ENCODE measurements around the gene SNX25.

Gene SNX25

DNA sequence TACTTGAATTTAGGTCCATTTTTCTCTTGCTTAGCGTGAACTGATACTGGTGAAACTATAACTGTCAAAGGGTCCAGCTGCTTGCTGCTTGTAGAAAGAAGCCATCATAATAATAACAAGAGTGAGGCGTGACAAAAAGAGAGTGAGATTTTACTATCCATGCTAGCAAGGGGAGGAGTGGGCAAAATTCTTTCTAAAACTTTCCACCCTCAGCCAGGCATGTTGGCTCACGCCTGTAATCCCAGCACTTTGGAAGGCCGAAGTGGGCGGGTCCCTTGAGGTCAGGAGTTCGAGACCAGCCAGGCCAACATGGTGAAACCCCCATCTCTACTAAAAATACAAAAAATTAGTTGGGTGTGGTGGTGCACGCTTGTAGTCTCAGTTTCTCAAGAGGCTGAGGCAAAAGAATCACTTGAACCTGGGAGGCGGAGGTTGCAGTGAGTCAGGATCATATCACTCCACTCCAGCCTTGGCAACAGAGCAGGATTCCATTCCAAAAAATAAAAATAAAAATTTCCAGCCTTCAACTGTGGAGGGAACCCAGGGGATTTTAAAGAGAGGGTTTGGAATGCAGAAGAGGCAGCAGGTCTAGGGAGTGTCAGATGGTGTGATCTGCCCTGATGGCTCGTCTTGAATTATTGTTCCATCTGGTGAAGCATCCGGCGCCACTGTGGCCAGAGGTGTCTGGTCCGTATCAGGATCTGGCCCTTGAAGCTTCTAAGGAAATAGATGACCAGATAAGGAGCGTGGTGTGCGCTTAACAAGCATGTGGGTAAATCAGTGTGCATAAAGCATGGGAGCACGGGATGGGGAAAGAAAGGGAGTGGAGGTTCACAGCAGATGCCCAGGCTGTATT, 134.6 kb downstream of the SNX25 start:
- Histone ChIP-seq H3K27ac (ENCODE audit: low read depth, low read length) (no peak overlapping the region), H3K4me1 (ENCODE audit: control insufficient read depth, insufficient read depth, low read length) (no peaks in the 10 kb centered on the region), H3K9ac (ENCODE audit: low read depth, low read length) (no peak overlapping the region), H3K36me3 (ENCODE audit: control insufficient read depth, insufficient read depth, low read length) (peaks cover 27% of the 10 kb centered on the region), H3K4me3 (ENCODE audit: low read depth, low read length) (no peak overlapping the region), H3K9me3 (ENCODE audit: control insufficient read depth, insufficient read depth, low read length) (no peaks in the 10 kb centered on the region), H3K27me3 (ENCODE audit: control insufficient read depth, insufficient read depth, low read length) (no peaks in the 10 kb centered on the region)

DNA sequence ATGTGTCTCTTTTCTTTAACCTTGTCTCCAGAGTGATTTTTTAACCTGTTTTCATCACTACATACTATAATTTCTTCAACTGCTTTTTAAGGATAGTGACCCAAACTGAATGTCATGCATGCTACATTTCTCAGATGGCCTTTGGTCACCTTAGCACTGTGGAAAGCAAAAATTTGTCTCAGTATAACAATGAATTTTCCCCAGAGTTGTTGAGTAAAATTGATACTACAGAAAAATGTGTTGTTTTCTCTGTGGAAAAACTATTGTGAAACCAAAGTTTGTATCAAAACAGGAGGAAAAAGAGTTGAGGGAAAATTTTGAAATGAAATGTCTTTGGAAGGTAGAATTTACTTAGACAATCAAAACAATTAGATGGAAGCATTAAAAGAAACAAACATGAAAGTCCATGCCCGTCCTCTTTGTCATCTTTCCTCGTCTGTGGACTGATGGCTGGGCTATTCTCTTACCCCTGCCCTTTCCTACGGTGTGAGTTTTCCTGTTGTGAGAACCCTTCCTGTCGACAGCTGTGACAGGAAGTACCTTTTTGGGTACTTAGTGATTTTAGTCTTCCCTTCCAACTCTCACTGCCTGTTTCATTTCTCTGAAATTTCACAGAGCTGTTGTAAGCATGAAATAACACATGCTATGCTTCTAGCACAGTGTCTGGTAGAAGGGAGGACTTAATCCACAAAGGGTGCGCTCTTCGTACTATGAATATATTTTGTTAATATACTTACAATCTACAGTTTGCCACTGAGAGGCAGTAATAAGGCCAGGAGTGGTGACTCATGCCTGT, 135.5 kb downstream of the SNX25 start:
- H3K4me3 ChIP-seq (ENCODE audit: low read depth, low read length), result no peak overlapping the region
- H3K9me3 ChIP-seq (ENCODE audit: control insufficient read depth, insufficient read depth, low read length), result no peaks in the 10 kb centered on the region
- H3K27ac ChIP-seq (ENCODE audit: low read depth, low read length), result no peak overlapping the region
- H3K9ac ChIP-seq (ENCODE audit: low read depth, low read length), result no peak overlapping the region
- H3K4me1 ChIP-seq (ENCODE audit: control insufficient read depth, insufficient read depth, low read length), result no peaks in the 10 kb centered on the region
- H3K36me3 ChIP-seq (ENCODE audit: control insufficient read depth, insufficient read depth, low read length), result peaks cover 21% of the 10 kb centered on the region
- H3K27me3 ChIP-seq (ENCODE audit: control insufficient read depth, insufficient read depth, low read length), result no peaks in the 10 kb centered on the region

DNA sequence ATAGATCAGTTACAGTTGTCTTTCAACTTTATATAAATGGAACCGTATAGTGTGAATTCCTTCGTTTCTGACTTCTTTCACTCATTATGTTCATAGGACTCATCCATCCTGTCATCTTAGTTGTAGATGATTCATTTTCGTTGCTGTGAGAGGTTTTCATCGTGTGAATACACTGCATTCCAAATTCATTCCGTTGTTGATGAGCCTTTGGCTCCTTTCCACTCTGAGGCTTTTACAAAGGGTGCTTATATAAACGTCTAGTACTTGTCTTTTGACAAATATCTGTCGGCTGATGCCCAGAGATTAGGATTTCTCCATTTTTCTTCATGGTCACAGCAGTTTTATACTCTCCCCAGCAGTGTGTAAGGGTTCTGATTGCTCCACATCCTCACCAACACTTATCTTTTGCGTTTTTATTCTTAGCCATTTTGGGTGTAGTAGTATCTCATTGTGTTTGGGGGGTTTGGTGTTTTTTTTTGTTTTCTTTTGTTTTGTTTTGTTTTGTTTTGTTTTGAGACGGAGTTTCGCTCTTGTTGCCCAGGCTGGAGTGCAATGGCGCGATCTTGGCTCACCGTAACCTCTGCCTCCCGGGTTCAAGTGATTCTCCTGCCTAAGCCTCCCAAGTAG, 137.7 kb downstream of the SNX25 start:
- H3K9me3 ChIP-seq (ENCODE audit: control insufficient read depth, insufficient read depth, low read length), result no peaks in the 10 kb centered on the region
- peaks cover 16% of the 10 kb centered on the region for H3K36me3 ChIP-seq (ENCODE audit: control insufficient read depth, insufficient read depth, low read length)
- no peaks in the 10 kb centered on the region for H3K27me3 ChIP-seq (ENCODE audit: control insufficient read depth, insufficient read depth, low read length)
- no peak overlapping the region for H3K4me3 ChIP-seq (ENCODE audit: low read depth, low read length)
- no peak overlapping the region for H3K9ac ChIP-seq (ENCODE audit: low read depth, low read length)
- H3K27ac ChIP-seq (ENCODE audit: low read depth, low read length), result no peak overlapping the region
- no peaks in the 10 kb centered on the region for H3K4me1 ChIP-seq (ENCODE audit: control insufficient read depth, insufficient read depth, low read length)

DNA sequence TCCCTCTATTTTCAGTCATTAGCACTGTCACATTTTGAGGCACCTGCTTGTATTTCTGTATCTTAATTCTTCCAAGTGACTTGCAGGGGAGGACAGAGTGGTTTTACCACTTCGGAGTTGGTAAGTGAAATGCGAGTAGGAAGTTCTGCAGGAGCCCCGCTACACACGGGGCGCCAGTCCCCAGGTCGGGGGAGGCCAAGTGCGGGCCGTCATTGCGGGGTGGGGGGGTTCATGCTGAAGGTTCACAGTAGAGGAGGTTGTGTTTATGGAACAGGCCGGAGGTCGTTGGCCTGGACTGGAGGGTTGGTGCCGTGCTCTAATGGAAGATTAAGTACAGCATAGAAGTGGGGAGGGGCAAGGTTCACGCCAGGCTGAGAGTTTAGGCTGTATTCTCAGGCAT, 142.3 kb downstream of the SNX25 start:
- no peak overlapping the region for H3K27ac ChIP-seq (ENCODE audit: low read depth, low read length)
- H3K9ac ChIP-seq (ENCODE audit: low read depth, low read length), result no peak overlapping the region

DNA sequence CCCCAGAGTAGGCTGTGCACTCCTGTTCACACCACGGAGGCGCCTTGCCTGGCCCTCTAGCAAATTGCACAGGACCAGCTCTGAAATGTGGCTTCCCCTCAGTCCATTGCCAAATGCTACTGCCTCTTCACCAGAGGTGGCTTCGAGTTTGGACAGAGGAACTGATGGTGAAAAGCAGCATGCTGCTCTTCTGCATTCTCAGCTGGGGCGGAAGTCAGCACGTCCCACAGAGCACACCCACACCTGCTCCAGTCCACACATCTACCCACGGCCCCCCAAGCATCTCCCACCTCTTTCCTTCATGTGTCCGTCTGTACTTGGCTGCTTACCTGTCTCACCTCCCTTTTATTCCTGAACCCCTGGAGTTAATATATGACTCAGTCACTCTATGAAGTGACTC, 142.8 kb downstream of the SNX25 start:
- Histone ChIP-seq H3K4me3 (ENCODE audit: low read depth, low read length) (no peak overlapping the region), H3K36me3 (ENCODE audit: control insufficient read depth, insufficient read depth, low read length) (peaks cover 5% of the 10 kb centered on the region; the same call in 1 of the 2 replicates), H3K9me3 (ENCODE audit: control insufficient read depth, insufficient read depth, low read length) (no peaks in the 10 kb centered on the region), H3K9ac (ENCODE audit: low read depth, low read length) (no peak overlapping the region), H3K27me3 (ENCODE audit: control insufficient read depth, insufficient read depth, low read length) (no peaks in the 10 kb centered on the region), H3K4me1 (ENCODE audit: control insufficient read depth, insufficient read depth, low read length) (no peaks in the 10 kb centered on the region), H3K27ac (ENCODE audit: low read depth, low read length) (no peak overlapping the region)

More for the DNA sequence above, 142.3 kb downstream of the SNX25 start:
- H3K36me3 ChIP-seq (ENCODE audit: control insufficient read depth, insufficient read depth, low read length), result peaks cover 10% of the 10 kb centered on the region
- no peaks in the 10 kb centered on the region for H3K4me1 ChIP-seq (ENCODE audit: control insufficient read depth, insufficient read depth, low read length)
- no peaks in the 10 kb centered on the region for H3K27me3 ChIP-seq (ENCODE audit: control insufficient read depth, insufficient read depth, low read length)
- H3K4me3 ChIP-seq (ENCODE audit: low read depth, low read length), result no peak overlapping the region
- H3K9me3 ChIP-seq (ENCODE audit: control insufficient read depth, insufficient read depth, low read length), result no peaks in the 10 kb centered on the region

GRCh38 chr4:185352741-185353140, 143.3 kb downstream of the SNX25 start:
- Histone ChIP-seq H3K4me1 (ENCODE audit: control insufficient read depth, insufficient read depth, low read length) (no peaks in the 10 kb centered on the region), H3K4me3 (ENCODE audit: low read depth, low read length) (no peak overlapping the region), H3K36me3 (ENCODE audit: control insufficient read depth, insufficient read depth, low read length) (peaks cover 5% of the 10 kb centered on the region; the same call in 1 of the 2 replicates), H3K27me3 (ENCODE audit: control insufficient read depth, insufficient read depth, low read length) (no peaks in the 10 kb centered on the region), H3K9me3 (ENCODE audit: control insufficient read depth, insufficient read depth, low read length) (no peaks in the 10 kb centered on the region), H3K27ac (ENCODE audit: low read depth, low read length) (no peak overlapping the region), H3K9ac (ENCODE audit: low read depth, low read length) (no peak overlapping the region)

DNA sequence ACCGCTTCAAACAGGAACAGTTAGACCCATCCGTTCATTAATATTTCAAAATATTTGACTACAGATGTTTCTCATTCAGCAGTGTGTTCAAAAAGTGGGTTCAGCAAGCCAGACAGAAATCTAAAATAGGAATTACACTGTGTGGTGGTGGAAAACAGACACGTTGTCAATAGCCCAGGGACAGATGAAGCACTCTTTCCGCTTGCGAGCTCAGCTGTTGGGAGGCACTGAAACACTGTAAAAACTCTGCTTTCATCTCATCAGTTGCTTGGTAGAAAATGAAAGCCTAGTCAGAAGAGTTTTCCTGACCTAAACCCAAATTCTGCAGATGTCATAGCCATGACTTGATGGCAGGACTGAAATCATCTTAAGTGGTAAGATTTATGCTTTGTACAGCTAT, 147.8 kb downstream of the SNX25 start:
- Histone ChIP-seq H3K4me3 (ENCODE audit: low read depth, low read length) (no peak overlapping the region), H3K27ac (ENCODE audit: low read depth, low read length) (no peak overlapping the region), H3K9ac (ENCODE audit: low read depth, low read length) (no peak overlapping the region), H3K4me1 (ENCODE audit: control insufficient read depth, insufficient read depth, low read length) (peaks cover 4% of the 10 kb centered on the region; the same call in 1 of the 2 replicates), H3K9me3 (ENCODE audit: control insufficient read depth, insufficient read depth, low read length) (no peaks in the 10 kb centered on the region), H3K27me3 (ENCODE audit: control insufficient read depth, insufficient read depth, low read length) (no peaks in the 10 kb centered on the region), H3K36me3 (ENCODE audit: control insufficient read depth, insufficient read depth, low read length) (peaks cover 19% of the 10 kb centered on the region)

DNA sequence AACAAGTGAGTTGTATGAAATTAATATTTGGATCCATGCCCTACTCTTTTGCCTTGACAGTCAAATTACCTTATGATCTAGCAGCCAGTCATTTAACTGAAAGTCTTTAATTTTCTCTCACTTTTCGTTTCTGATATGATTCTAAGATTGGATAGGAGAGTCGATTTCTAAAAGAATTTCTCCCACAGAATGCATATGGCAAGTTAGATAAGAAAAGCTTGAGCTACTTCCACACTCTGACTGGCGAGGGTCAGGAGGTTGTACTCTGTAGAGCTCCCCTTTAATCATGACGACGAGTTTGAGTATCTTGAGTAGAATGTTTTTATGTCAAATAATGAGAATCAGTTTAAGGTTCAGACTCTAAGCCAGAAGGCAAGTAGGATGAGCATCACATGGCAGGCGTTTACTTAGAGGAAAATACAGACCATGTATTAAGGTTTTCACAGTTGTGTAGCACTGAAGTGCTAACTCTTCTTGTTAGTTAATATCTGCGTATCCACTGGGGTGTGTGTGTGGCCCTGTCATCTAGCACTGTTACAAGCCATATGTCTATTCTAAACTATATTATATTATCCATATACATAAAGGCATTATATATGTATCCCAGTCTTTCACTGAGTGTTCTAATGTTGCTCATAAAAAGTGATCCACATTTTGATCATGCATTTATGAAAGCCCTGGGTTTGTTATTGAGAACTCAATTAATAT, 148.5 kb downstream of the SNX25 start:
- H3K9me3 ChIP-seq (ENCODE audit: control insufficient read depth, insufficient read depth, low read length), result no peaks in the 10 kb centered on the region
- H3K27ac ChIP-seq (ENCODE audit: low read depth, low read length), result no peak overlapping the region
- H3K4me3 ChIP-seq (ENCODE audit: low read depth, low read length), result no peak overlapping the region
- no peak overlapping the region for H3K9ac ChIP-seq (ENCODE audit: low read depth, low read length)
- H3K4me1 ChIP-seq (ENCODE audit: control insufficient read depth, insufficient read depth, low read length), result peaks cover 4% of the 10 kb centered on the region; the same call in 1 of the 2 replicates
- no peaks in the 10 kb centered on the region for H3K27me3 ChIP-seq (ENCODE audit: control insufficient read depth, insufficient read depth, low read length)
- H3K36me3 ChIP-seq (ENCODE audit: control insufficient read depth, insufficient read depth, low read length), result peaks cover 19% of the 10 kb centered on the region

DNA sequence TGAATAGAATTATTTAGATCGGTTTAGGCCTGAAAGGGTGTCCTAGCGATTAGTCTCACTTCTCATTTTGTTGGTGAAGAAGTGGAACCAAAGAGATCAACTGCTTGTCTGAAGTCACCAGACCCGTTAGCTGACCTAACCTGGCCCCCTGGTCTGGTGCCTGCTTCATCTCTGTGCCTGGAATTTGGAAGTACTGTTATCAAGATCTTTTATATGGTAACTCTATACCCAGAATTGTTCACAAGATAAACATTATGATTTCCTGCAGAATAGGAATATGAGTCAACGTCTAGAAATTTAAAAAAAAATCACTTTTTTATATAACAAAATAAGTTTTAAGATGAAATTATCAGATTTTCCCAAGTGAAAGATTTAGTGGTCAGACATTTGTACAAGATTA, 149.1 kb downstream of the SNX25 start:
- H3K9ac ChIP-seq (ENCODE audit: low read depth, low read length), result no peak overlapping the region
- no peaks in the 10 kb centered on the region for H3K27me3 ChIP-seq (ENCODE audit: control insufficient read depth, insufficient read depth, low read length)
- peaks cover 19% of the 10 kb centered on the region for H3K36me3 ChIP-seq (ENCODE audit: control insufficient read depth, insufficient read depth, low read length)
- H3K9me3 ChIP-seq (ENCODE audit: control insufficient read depth, insufficient read depth, low read length), result no peaks in the 10 kb centered on the region
- H3K27ac ChIP-seq (ENCODE audit: low read depth, low read length), result no peak overlapping the region
- H3K4me3 ChIP-seq (ENCODE audit: low read depth, low read length), result no peak overlapping the region
- H3K4me1 ChIP-seq (ENCODE audit: control insufficient read depth, insufficient read depth, low read length), result peaks cover 7% of the 10 kb centered on the region; the same call in 1 of the 2 replicates

GRCh38 chr4:185358959-185359358, 149.6 kb downstream of the SNX25 start:
- Histone ChIP-seq H3K27ac (ENCODE audit: low read depth, low read length) (no peak overlapping the region), H3K9me3 (ENCODE audit: control insufficient read depth, insufficient read depth, low read length) (no peaks in the 10 kb centered on the region), H3K4me3 (ENCODE audit: low read depth, low read length) (no peak overlapping the region)

More at GRCh38 chr4:185358959-185359358, 149.6 kb downstream of the SNX25 start:
- Histone ChIP-seq H3K27me3 (ENCODE audit: control insufficient read depth, insufficient read depth, low read length) (no peaks in the 10 kb centered on the region), H3K9ac (ENCODE audit: low read depth, low read length) (no peak overlapping the region), H3K4me1 (ENCODE audit: control insufficient read depth, insufficient read depth, low read length) (peaks cover 7% of the 10 kb centered on the region; the same call in 1 of the 2 replicates), H3K36me3 (ENCODE audit: control insufficient read depth, insufficient read depth, low read length) (peaks cover 19% of the 10 kb centered on the region)
